Measurements from ENCODE around the gene TRIM65.
"Not testable (repeated sequence)": the region's sequence is repeated elsewhere in the genome, so short reads cannot be mapped to it uniquely, and the experiment has no call there.

DNA sequence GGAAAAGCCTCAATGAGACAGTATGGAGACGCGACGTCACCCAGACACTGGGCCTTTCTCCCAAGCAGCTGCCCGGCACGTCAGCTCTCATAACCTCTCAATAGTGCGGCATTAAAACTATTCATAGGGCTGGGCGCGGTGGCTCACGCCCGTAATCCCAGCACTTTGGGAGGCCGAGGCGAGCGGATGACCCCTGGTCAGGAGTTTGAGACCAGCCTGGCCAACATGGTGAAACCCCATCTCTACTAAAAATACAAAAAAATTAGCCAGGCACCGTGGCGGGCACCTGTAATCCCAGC, 45.1 kb downstream of the TRIM65 start:
- TF ChIP-seq, protein P1, sequence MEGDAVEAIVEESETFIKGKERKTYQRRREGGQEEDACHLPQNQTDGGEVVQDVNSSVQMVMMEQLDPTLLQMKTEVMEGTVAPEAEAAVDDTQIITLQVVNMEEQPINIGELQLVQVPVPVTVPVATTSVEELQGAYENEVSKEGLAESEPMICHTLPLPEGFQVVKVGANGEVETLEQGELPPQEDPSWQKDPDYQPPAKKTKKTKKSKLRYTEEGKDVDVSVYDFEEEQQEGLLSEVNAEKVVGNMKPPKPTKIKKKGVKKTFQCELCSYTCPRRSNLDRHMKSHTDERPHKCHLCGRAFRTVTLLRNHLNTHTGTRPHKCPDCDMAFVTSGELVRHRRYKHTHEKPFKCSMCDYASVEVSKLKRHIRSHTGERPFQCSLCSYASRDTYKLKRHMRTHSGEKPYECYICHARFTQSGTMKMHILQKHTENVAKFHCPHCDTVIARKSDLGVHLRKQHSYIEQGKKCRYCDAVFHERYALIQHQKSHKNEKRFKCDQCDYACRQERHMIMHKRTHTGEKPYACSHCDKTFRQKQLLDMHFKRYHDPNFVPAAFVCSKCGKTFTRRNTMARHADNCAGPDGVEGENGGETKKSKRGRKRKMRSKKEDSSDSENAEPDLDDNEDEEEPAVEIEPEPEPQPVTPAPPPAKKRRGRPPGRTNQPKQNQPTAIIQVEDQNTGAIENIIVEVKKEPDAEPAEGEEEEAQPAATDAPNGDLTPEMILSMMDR (conservative IDR thresholded peaks at IDR 0.05), result not testable (repeated sequence)
- not testable (repeated sequence) for TF ChIP-seq EZH2 (IDR thresholded peaks at IDR 0.05; ENCODE audit: low read depth)

Data from PC-9 (cell line).